ENCODE measurements around the gene FMO5. TPM values are rescaled to one million over a fixed set of nuclear protein-coding genes. Genes with fewer than 3 reads are reported as not detected.

The FMO5 gene
- total RNA-seq, 3 donors from 2014 or later, result 25.2 to 111 (median 55.7) TPM

DNA sequence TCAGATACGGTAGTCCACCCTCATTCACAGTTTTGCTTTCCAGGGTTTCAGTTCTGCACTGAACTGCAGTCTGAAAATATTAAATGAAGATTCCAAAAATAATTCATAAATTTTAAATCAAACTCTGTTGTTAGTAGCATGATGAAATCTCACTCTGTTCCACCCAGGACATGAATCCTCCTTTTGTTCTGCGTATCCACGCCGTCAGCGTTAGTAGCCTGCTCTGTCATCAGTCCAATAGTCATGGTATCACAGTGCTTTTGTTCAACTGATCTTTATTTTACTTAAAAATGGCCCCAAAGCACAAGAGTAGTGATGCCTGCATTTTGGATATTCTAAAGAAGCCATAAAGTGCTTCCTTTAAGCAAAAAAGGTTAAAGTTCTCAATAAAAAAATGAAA lies 41.2 kb upstream of the FMO5 start:
- intact Hi-C loops (cut with DNase I, micrococcal nuclease), result no loop called here

DNA sequence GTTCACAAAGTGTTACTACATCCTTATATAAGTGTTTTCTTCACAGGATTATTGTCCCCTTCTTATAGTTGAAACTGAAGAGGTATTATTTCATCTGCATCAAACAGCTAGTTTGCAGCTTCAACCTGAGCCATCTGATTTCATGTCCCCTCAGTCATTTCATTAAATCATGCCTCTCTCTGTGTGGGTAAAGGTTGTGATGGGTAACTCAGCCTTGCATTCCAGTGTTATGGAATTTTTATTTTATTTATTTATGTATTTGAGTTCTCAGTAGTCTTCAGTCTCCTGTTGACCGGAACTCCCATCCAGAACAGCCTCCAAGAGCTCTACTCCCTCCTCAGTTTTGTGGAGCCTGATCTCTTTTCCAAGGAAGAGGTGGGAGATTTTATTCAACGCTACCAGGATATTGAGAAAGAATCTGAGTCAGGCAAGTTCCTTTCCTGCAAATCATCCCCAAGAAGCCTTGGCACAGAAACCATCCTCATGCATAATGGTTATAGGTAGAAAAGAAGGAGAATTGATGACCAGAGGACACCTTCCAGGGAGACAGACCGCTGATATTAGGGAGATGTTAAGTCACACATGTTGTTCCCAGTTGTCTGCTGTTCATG lies 39.1 kb upstream of the FMO5 start:
- TF ChIP-seq, protein P1, sequence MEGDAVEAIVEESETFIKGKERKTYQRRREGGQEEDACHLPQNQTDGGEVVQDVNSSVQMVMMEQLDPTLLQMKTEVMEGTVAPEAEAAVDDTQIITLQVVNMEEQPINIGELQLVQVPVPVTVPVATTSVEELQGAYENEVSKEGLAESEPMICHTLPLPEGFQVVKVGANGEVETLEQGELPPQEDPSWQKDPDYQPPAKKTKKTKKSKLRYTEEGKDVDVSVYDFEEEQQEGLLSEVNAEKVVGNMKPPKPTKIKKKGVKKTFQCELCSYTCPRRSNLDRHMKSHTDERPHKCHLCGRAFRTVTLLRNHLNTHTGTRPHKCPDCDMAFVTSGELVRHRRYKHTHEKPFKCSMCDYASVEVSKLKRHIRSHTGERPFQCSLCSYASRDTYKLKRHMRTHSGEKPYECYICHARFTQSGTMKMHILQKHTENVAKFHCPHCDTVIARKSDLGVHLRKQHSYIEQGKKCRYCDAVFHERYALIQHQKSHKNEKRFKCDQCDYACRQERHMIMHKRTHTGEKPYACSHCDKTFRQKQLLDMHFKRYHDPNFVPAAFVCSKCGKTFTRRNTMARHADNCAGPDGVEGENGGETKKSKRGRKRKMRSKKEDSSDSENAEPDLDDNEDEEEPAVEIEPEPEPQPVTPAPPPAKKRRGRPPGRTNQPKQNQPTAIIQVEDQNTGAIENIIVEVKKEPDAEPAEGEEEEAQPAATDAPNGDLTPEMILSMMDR (IDR thresholded peaks at IDR 0.05), result no peak
- intact Hi-C loops (cut with DNase I, micrococcal nuclease), result no loop called here
- H3K36me3 ChIP-seq (ENCODE audit: low read depth), result no peaks in the 10 kb centered on the region

More for the DNA sequence above, 41.2 kb upstream of the FMO5 start:
- TF ChIP-seq, protein P1 (IDR thresholded peaks at IDR 0.05), result no peak
- Histone ChIP-seq H3K4me1 (ENCODE audit: low read depth) (no peaks in the 10 kb centered on the region), H3K36me3 (ENCODE audit: low read depth) (no peaks in the 10 kb centered on the region), H3K9me3 (no peaks in the 10 kb centered on the region), H3K4me3 (no peak overlapping the region)
- DNase-seq (no peak), ATAC-seq (no peak)

DNA sequence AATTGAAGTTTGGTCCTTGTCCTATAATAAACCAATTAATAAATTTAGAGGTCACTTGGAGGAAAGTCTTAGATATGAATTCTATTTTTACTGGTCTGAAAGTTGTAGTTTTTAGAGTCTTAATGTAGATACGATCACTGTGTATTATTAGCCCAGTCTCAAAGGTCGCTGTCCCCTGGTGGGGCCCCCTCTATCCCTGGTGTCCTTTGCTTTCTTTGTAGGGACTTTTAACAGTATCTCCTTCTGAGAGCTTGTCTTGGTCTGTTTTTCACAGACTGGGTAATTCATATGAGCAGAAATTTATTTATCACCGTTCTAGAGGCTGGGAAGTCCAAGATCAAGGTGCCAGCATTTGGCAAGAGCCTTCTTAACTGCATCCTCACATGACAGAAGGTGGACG lies 35.8 kb upstream of the FMO5 start:
- H3K36me3 ChIP-seq (ENCODE audit: low read depth), result no peaks in the 10 kb centered on the region
- H3K4me3 ChIP-seq, result no peak overlapping the region
- ATAC-seq (no peak), DNase-seq (no peak)
- no peaks in the 10 kb centered on the region for H3K4me1 ChIP-seq (ENCODE audit: low read depth)
- intact Hi-C loops (cut with DNase I, micrococcal nuclease), result no loop called here
- TF ChIP-seq, protein P1 (IDR thresholded peaks at IDR 0.05), result no peak
- no peaks in the 10 kb centered on the region for H3K9me3 ChIP-seq

More for the DNA sequence above, 39.1 kb upstream of the FMO5 start:
- Histone ChIP-seq H3K9me3 (no peaks in the 10 kb centered on the region), H3K4me1 (ENCODE audit: low read depth) (no peaks in the 10 kb centered on the region), H3K4me3 (no peak overlapping the region)
- DNase-seq (no peak), ATAC-seq (no peak)

GRCh38 chr1:147252540-147252939 lies 27.4 kb upstream of the FMO5 start:
- no peaks in the 10 kb centered on the region for H3K4me1 ChIP-seq (ENCODE audit: low read depth)
- H3K9me3 ChIP-seq, result no peaks in the 10 kb centered on the region
- ATAC-seq, result peak; percentile 62
- H3K36me3 ChIP-seq (ENCODE audit: low read depth), result no peaks in the 10 kb centered on the region
- TF ChIP-seq, protein P1 (IDR thresholded peaks at IDR 0.05), result no peak
- no peak overlapping the region for H3K4me3 ChIP-seq
- DNase-seq, result no peak
- intact Hi-C loops (cut with DNase I, micrococcal nuclease), result no loop called here

DNA sequence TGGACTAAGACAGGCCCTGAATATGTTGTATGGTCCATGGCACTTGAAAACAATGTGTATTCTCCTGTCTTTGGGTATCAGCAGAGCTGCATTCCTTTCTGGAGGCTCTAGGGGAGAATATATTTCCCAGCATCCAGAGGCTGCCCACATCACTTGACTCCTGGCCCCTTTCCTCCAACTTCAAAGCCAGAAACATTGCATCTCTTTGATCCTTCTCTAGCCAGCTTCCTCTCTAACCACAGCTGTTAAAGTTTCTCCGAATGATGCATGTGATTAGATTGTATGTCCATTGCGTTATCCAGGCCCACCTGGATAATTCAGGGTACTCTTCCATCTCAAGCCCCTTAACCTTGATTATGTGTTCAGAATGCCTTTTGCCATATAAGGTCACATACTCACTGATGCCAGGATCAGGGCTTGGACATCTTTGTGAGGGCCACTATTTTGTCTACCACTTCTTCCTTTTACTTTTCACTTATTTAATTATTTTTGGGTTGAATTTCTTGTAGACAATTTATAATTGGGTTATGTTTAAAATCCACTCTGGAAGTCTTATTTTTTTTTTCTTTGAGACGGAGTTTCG lies 22.6 kb upstream of the FMO5 start:
- H3K4me1 ChIP-seq (ENCODE audit: low read depth), result no peaks in the 10 kb centered on the region
- no peaks in the 10 kb centered on the region for H3K9me3 ChIP-seq
- ATAC-seq, result no peak
- intact Hi-C loops (cut with DNase I, micrococcal nuclease), result no loop called here
- no peak overlapping the region for H3K4me3 ChIP-seq
- H3K36me3 ChIP-seq (ENCODE audit: low read depth), result no peaks in the 10 kb centered on the region
- DNase-seq, result no peak
- TF ChIP-seq, protein P1 (IDR thresholded peaks at IDR 0.05), result no peak

Data from mucosa of descending colon (tissue), 3 donors.